ENCODE data around the gene IGSF9. TPM values are rescaled to one million over a fixed set of nuclear protein-coding genes. Genes with fewer than 3 reads are reported as not detected.

The IGSF9 gene
- total RNA-seq, 1 experiment from 2014 or later: 7.1 TPM

GRCh38 chr1:159898527-159898926 is 46.9 kb downstream of the IGSF9 start:
- no TSS peak for BruUV-seq (replicated peaks)
- peaks cover 4% of the 10 kb centered on the region for H3K9me3 ChIP-seq (ENCODE audit: low read depth, low read length, poor library complexity, severe bottlenecking)
- no peaks in the 10 kb centered on the region for H3K36me3 ChIP-seq (ENCODE audit: insufficient read depth, low read length, poor library complexity, severe bottlenecking)
- no peak overlapping the region for H3K27ac ChIP-seq (ENCODE audit: low read depth, low read length, poor library complexity, severe bottlenecking)
- ChIA-PET POLR2A (ENCODE audit: low non-redundant PET) (no interaction called here), CTCF (no interaction called here)
- H3K4me3 ChIP-seq (ENCODE audit: low read depth, low read length, poor library complexity, severe bottlenecking): no peak overlapping the region
- peaks cover 11% of the 10 kb centered on the region for H3K4me1 ChIP-seq (ENCODE audit: insufficient read depth, low read length, poor library complexity, severe bottlenecking)
- no peak for DNase-seq (ENCODE audit: low spot score)
- H3K27me3 ChIP-seq (replicated peaks; ENCODE audit: insufficient read depth, low read depth, low read length, poor library complexity): no peaks in the 10 kb centered on the region
- TF ChIP-seq EZH2 (IDR thresholded peaks at IDR 0.05; ENCODE audit: borderline replicate concordance, low read depth, low read length, poor library complexity, severe bottlenecking) (no peak), CTCF (conservative IDR thresholded peaks at IDR 0.05; ENCODE audit: low read depth, low read length) (no peak)
- intact Hi-C loops (cut with micrococcal nuclease; ENCODE audit: unreplicated experiment): no loop called here

- CTCF ChIA-PET: no interaction called here
These were observed 47.5 kb downstream of the IGSF9 start for GRCh38 chr1:159897962-159898361.

GRCh38 chr1:159896546-159896930 is 48.9 kb downstream of the IGSF9 start:
- H3K27me3 ChIP-seq (replicated peaks; ENCODE audit: insufficient read depth, low read depth, low read length, poor library complexity): no peaks in the 10 kb centered on the region
- no peaks in the 10 kb centered on the region for H3K9me3 ChIP-seq (ENCODE audit: low read depth, low read length, poor library complexity, severe bottlenecking)
- no TSS peak for BruUV-seq (replicated peaks)
- H3K4me1 ChIP-seq (ENCODE audit: insufficient read depth, low read length, poor library complexity, severe bottlenecking): peaks cover 11% of the 10 kb centered on the region
- ChIA-PET POLR2A (ENCODE audit: low non-redundant PET) (no interaction called here), CTCF (no interaction called here)
- H3K27ac ChIP-seq (ENCODE audit: low read depth, low read length, poor library complexity, severe bottlenecking): no peak overlapping the region
- H3K4me3 ChIP-seq (ENCODE audit: low read depth, low read length, poor library complexity, severe bottlenecking): no peak overlapping the region
- TF ChIP-seq CTCF (conservative IDR thresholded peaks at IDR 0.05; ENCODE audit: low read depth, low read length) (no peak), EZH2 (IDR thresholded peaks at IDR 0.05; ENCODE audit: borderline replicate concordance, low read depth, low read length, poor library complexity, severe bottlenecking) (no peak)
- intact Hi-C loops (cut with micrococcal nuclease; ENCODE audit: unreplicated experiment): no loop called here
- H3K36me3 ChIP-seq (ENCODE audit: insufficient read depth, low read length, poor library complexity, severe bottlenecking): no peaks in the 10 kb centered on the region
- DNase-seq (ENCODE audit: low spot score): no peak

More at GRCh38 chr1:159897962-159898361, 47.5 kb downstream of the IGSF9 start:
- POLR2A ChIA-PET (ENCODE audit: low non-redundant PET): no interaction called here
- Histone ChIP-seq H3K36me3 (ENCODE audit: insufficient read depth, low read length, poor library complexity, severe bottlenecking) (no peaks in the 10 kb centered on the region), H3K27me3 (replicated peaks; ENCODE audit: insufficient read depth, low read depth, low read length, poor library complexity) (no peaks in the 10 kb centered on the region), H3K4me1 (ENCODE audit: insufficient read depth, low read length, poor library complexity, severe bottlenecking) (peaks cover 11% of the 10 kb centered on the region), H3K4me3 (ENCODE audit: low read depth, low read length, poor library complexity, severe bottlenecking) (no peak overlapping the region), H3K27ac (ENCODE audit: low read depth, low read length, poor library complexity, severe bottlenecking) (no peak overlapping the region), H3K9me3 (ENCODE audit: low read depth, low read length, poor library complexity, severe bottlenecking) (no peaks in the 10 kb centered on the region)
- TF ChIP-seq CTCF (conservative IDR thresholded peaks at IDR 0.05; ENCODE audit: low read depth, low read length) (no peak), EZH2 (IDR thresholded peaks at IDR 0.05; ENCODE audit: borderline replicate concordance, low read depth, low read length, poor library complexity, severe bottlenecking) (no peak)
- no TSS peak for BruUV-seq (replicated peaks)
- DNase-seq (ENCODE audit: low spot score): no peak
- intact Hi-C loops (cut with micrococcal nuclease; ENCODE audit: unreplicated experiment): no loop called here
